ENCODE data around the gene WEE1. TPM values are rescaled to one million over a fixed set of nuclear protein-coding genes. Genes with fewer than 3 reads are reported as not detected.
A peak's percentile ranks its signal among the peaks of the same experiment; 100 is the strongest.

WEE1 gene
- total RNA-seq, 1 donor, result 51.1 TPM

- no peak overlapping the region for H3K4me3 ChIP-seq (ENCODE audit: low read depth, low read length)
- no peak for DNase-seq (ENCODE audit: low read depth)
- TF ChIP-seq CTCF (IDR thresholded peaks at IDR 0.05; ENCODE audit: insufficient read depth, low read length), result no peak
These were observed 55.6 kb downstream of the WEE1 start for GRCh38 chr11:9629064-9629463.

DNA sequence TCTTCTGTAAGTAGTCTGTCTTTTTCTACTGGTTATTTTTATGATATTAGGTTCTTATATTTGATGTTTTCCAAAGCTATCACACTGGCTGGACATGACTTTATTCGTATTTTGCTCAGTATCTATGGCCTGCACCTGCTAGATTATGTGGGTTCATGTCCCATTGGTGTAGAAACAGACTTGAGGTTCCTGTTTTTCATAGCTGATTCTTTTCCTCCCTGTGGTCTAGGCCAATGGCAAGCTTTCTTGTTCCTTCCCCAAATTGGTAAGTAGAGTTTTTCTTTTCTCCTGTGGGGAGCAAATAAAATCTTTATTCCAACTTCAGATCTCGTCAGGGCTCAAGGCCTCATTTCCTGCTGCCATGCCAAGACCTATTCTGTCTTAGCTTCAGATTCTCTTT, 60.2 kb downstream of the WEE1 start:
- no peak for DNase-seq (ENCODE audit: low read depth)
- no peak overlapping the region for H3K4me3 ChIP-seq (ENCODE audit: low read depth, low read length)
- no peak for TF ChIP-seq CTCF (IDR thresholded peaks at IDR 0.05; ENCODE audit: insufficient read depth, low read length)

DNA sequence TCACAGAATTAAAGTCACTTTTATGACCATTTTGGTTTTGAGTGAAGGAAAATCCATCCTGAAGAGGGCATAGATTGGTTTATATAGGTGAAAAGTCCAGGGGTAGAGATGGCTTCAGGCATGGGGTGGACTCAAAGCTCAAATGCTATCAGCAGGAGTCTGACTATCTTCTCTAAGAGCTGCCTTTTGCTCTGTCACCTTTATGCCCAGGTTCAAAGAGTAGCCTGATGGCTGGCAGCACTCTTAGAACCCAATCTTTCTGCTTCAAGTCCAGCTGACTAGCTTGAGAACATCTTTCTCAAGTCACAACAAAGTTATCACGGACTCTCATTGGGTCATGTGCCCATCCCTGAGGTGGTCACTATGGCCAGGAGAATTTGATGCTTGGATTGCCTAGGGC, 63.2 kb downstream of the WEE1 start:
- DNase-seq (ENCODE audit: low read depth), result no peak
- no peak overlapping the region for H3K4me3 ChIP-seq (ENCODE audit: low read depth, low read length)
- TF ChIP-seq CTCF (IDR thresholded peaks at IDR 0.05; ENCODE audit: insufficient read depth, low read length), result no peak

GRCh38 chr11:9639099-9639498, 65.6 kb downstream of the WEE1 start:
- H3K4me3 ChIP-seq (ENCODE audit: low read depth, low read length), result no peak overlapping the region
- no peak for TF ChIP-seq CTCF (IDR thresholded peaks at IDR 0.05; ENCODE audit: insufficient read depth, low read length)
- DNase-seq (ENCODE audit: low read depth), result peak; percentile 10

Small RNA genes lying within 50 kb of the gene (small RNA-seq; reads per million reads assigned to genes)
- gene RF01210, result not detected

Other genes starting within 250 kb of the WEE1 start
- gene IPO7, start 189.0 kb upstream of the WEE1 start, total RNA-seq (ENCODE audit: low replicate concordance), result 115 and 181 TPM in 2 replicates
- gene ZNF143, start 112.7 kb upstream of the WEE1 start, total RNA-seq (ENCODE audit: low replicate concordance), result 15.1 and 24.9 TPM in 2 replicates
- gene SWAP70, start 90.4 kb downstream of the WEE1 start, total RNA-seq (ENCODE audit: low replicate concordance), result 44.4 and 53.2 TPM in 2 replicates

Data from fibroblast of the aortic adventitia (primary cell).